ENCODE data around the gene DIAPH2. TPM values are rescaled to one million over a fixed set of nuclear protein-coding genes. Genes with fewer than 3 reads are reported as not detected.

Gene DIAPH2
- total and polyA plus RNA-seq, 4 donors, result 7.2 to 57.6 (median 15.5) TPM

GRCh38 chrX:97524997-97525396 is 840.4 kb downstream of the DIAPH2 start:
- ATAC-seq (ENCODE audit: insufficient read depth, low FRiP score) (no peak), DNase-seq (no peak)
- no peak for TF ChIP-seq CTCF (IDR thresholded peaks at IDR 0.05; ENCODE audit: control extremely low read depth, extremely low read depth)
- Histone ChIP-seq H3K27me3 (ENCODE audit: control insufficient read depth in 3 of 3, insufficient read depth in 3 of 3, low read length in 2 of 3) (no peaks in the 10 kb centered on the region), H3K9ac (ENCODE audit: insufficient read depth in 1 of 2, low read length in 2 of 2) (no peak overlapping the region), H3K4me3 (no peak overlapping the region), H3K4me1 (ENCODE audit: control insufficient read depth in 5 of 5, insufficient read depth in 5 of 5, low read length in 5 of 5) (no peaks in the 10 kb centered on the region), H3K36me3 (ENCODE audit: control insufficient read depth in 4 of 4, insufficient read depth in 4 of 4, low read length in 4 of 4) (no peaks in the 10 kb centered on the region), H3K9me3 (ENCODE audit: control insufficient read depth in 4 of 4, insufficient read depth in 3 of 4, low read length in 3 of 4) (peaks cover 0 to 3% (median 2%) of the 10 kb centered on the region in 4 donors), H3K27ac (ENCODE audit: low read depth in 1 of 2, low read length in 1 of 2) (no peak overlapping the region)
- WGBS, 2 donors, result 75 to 81% methylated on average over 3 of the region's 3 CpGs

GRCh38 chrX:97525981-97526380 is 841.3 kb downstream of the DIAPH2 start:
- H3K36me3 ChIP-seq (ENCODE audit: control insufficient read depth in 4 of 4, insufficient read depth in 4 of 4, low read length in 4 of 4), result no peaks in the 10 kb centered on the region
- H3K4me1 ChIP-seq (ENCODE audit: control insufficient read depth in 5 of 5, insufficient read depth in 5 of 5, low read length in 5 of 5), result no peaks in the 10 kb centered on the region
- H3K4me3 ChIP-seq, result no peak overlapping the region
- no peak overlapping the region for H3K9ac ChIP-seq (ENCODE audit: insufficient read depth in 1 of 2, low read length in 2 of 2)
- no peak overlapping the region for H3K27ac ChIP-seq (ENCODE audit: low read depth in 1 of 2, low read length in 1 of 2)
- ATAC-seq (ENCODE audit: insufficient read depth, low FRiP score) (no peak), DNase-seq (no peak)
- 75 to 89% methylated on average over 3 of the region's 3 CpGs for WGBS, 2 donors
- no peak for TF ChIP-seq CTCF (IDR thresholded peaks at IDR 0.05; ENCODE audit: control extremely low read depth, extremely low read depth)
- H3K27me3 ChIP-seq (ENCODE audit: control insufficient read depth in 3 of 3, insufficient read depth in 3 of 3, low read length in 2 of 3), result no peaks in the 10 kb centered on the region
- peaks cover 0 to 10% (median 5%) of the 10 kb centered on the region in 4 donors for H3K9me3 ChIP-seq (ENCODE audit: control insufficient read depth in 4 of 4, insufficient read depth in 3 of 4, low read length in 3 of 4)

GRCh38 chrX:97527725-97528124 is 843.1 kb downstream of the DIAPH2 start:
- Histone ChIP-seq H3K4me3 (no peak overlapping the region), H3K4me1 (ENCODE audit: control insufficient read depth in 5 of 5, insufficient read depth in 5 of 5, low read length in 5 of 5) (no peaks in the 10 kb centered on the region), H3K27me3 (ENCODE audit: control insufficient read depth in 3 of 3, insufficient read depth in 3 of 3, low read length in 2 of 3) (no peaks in the 10 kb centered on the region), H3K9ac (ENCODE audit: insufficient read depth in 1 of 2, low read length in 2 of 2) (no peak overlapping the region), H3K27ac (ENCODE audit: low read depth in 1 of 2, low read length in 1 of 2) (no peak overlapping the region), H3K36me3 (ENCODE audit: control insufficient read depth in 4 of 4, insufficient read depth in 4 of 4, low read length in 4 of 4) (no peaks in the 10 kb centered on the region), H3K9me3 (ENCODE audit: control insufficient read depth in 4 of 4, insufficient read depth in 3 of 4, low read length in 3 of 4) (peaks cover 0 to 10% (median 5%) of the 10 kb centered on the region in 4 donors)
- DNase-seq, result no peak
- no peak for ATAC-seq (ENCODE audit: insufficient read depth, low FRiP score)
- 36 to 68% methylated on average over 1 of the region's 1 CpG for WGBS, 2 donors
- TF ChIP-seq CTCF (IDR thresholded peaks at IDR 0.05; ENCODE audit: control extremely low read depth, extremely low read depth), result no peak

- Histone ChIP-seq H3K4me3 (no peak overlapping the region), H3K36me3 (ENCODE audit: control insufficient read depth in 4 of 4, insufficient read depth in 4 of 4, low read length in 4 of 4) (no peaks in the 10 kb centered on the region), H3K27ac (ENCODE audit: low read depth in 1 of 2, low read length in 1 of 2) (no peak overlapping the region), H3K9me3 (ENCODE audit: control insufficient read depth in 4 of 4, insufficient read depth in 3 of 4, low read length in 3 of 4) (peaks cover 0 to 10% (median 5%) of the 10 kb centered on the region in 4 donors), H3K4me1 (ENCODE audit: control insufficient read depth in 5 of 5, insufficient read depth in 5 of 5, low read length in 5 of 5) (no peaks in the 10 kb centered on the region), H3K27me3 (ENCODE audit: control insufficient read depth in 3 of 3, insufficient read depth in 3 of 3, low read length in 2 of 3) (no peaks in the 10 kb centered on the region), H3K9ac (ENCODE audit: insufficient read depth in 1 of 2, low read length in 2 of 2) (no peak overlapping the region)
- 65 to 86% methylated on average over 1 of the region's 1 CpG for WGBS, 2 donors
- DNase-seq (peak in 2 of 3 donors; percentile 45 to 56), ATAC-seq (ENCODE audit: insufficient read depth, low FRiP score) (no peak)
- TF ChIP-seq CTCF (IDR thresholded peaks at IDR 0.05; ENCODE audit: control extremely low read depth, extremely low read depth), result no peak
Observed at GRCh38 chrX:97529536-97530200, 845.0 kb downstream of the DIAPH2 start.
